Activated effector memory CD4-positive, alpha-beta T cell treated with Interleukin-2 at 50 U/mL for 16 hours (primary cell): ENCODE data around the gene RBM23.
"Not testable (repeated sequence)": the region's sequence is repeated elsewhere in the genome, so short reads cannot be mapped to it uniquely, and the experiment has no call there.

Experiments
- DNase-seq: peaks from one replicate; pipeline ENCODE4 v3.0.0-alpha.2; 2020

Gene RBM23

GRCh38 chr14:22861651-22862050, 57.3 kb downstream of the RBM23 start:
- DNase-seq = no peak

- DNase-seq = not testable (repeated sequence)
Measured at GRCh38 chr14:22860377-22860776, 58.6 kb downstream of the RBM23 start.

- DNase-seq = no peak
Measured at GRCh38 chr14:22856428-22856827, 62.5 kb downstream of the RBM23 start.

- no peak for DNase-seq
Measured at GRCh38 chr14:22854963-22855724, 63.8 kb downstream of the RBM23 start.

- not testable (repeated sequence) for DNase-seq
Measured at GRCh38 chr14:22854296-22854695, 64.7 kb downstream of the RBM23 start.

GRCh38 chr14:22852940-22853767, 65.8 kb downstream of the RBM23 start:
- peak; percentile 80 for DNase-seq

GRCh38 chr14:22852599-22852939, 66.4 kb downstream of the RBM23 start:
- DNase-seq = no peak

- DNase-seq = not testable (repeated sequence)
Measured at GRCh38 chr14:22852178-22852577, 66.8 kb downstream of the RBM23 start.

- no peak for DNase-seq
Measured at GRCh38 chr14:22850944-22851764, 67.8 kb downstream of the RBM23 start.

- no peak for DNase-seq
Measured at GRCh38 chr14:22849212-22849819, 69.6 kb downstream of the RBM23 start.

- no peak for DNase-seq
Measured at GRCh38 chr14:22848351-22849164, 70.4 kb downstream of the RBM23 start.

- DNase-seq = no peak
Measured at GRCh38 chr14:22847661-22848341, 71.1 kb downstream of the RBM23 start.

GRCh38 chr14:22846811-22847307, 72.1 kb downstream of the RBM23 start:
- no peak for DNase-seq

GRCh38 chr14:22845821-22846625, 72.9 kb downstream of the RBM23 start:
- DNase-seq = no peak

GRCh38 chr14:22845103-22845394, 73.9 kb downstream of the RBM23 start:
- no peak for DNase-seq

GRCh38 chr14:22844221-22845102, 74.5 kb downstream of the RBM23 start:
- no peak for DNase-seq
